HG03460 (cell line): ENCODE measurements around the gene EIF2S2.

Source experiments
- ATAC-seq: cut with Tn5 transposase; IDR thresholded peaks from one replicate; pipeline ENCODE4 v1.9.1; 2021; ENCODE audit not compliant: unreplicated experiment

The EIF2S2 gene

GRCh38 chr20:34065260-34065659, 46.8 kb downstream of the EIF2S2 start:
- ATAC-seq: no peak

- no peak for ATAC-seq
Measured at GRCh38 chr20:34064286-34064685, 47.8 kb downstream of the EIF2S2 start.

- ATAC-seq: no peak
Measured at GRCh38 chr20:34062570-34063482, 49.2 kb downstream of the EIF2S2 start.

GRCh38 chr20:34061695-34062094, 50.3 kb downstream of the EIF2S2 start:
- ATAC-seq: no peak

GRCh38 chr20:34060970-34061369, 51.1 kb downstream of the EIF2S2 start:
- no peak for ATAC-seq

- no peak for ATAC-seq
Measured at GRCh38 chr20:34058831-34059230, 53.2 kb downstream of the EIF2S2 start.

- ATAC-seq: no peak
Measured at GRCh38 chr20:34055290-34055689, 56.8 kb downstream of the EIF2S2 start.

- ATAC-seq: no peak
Measured at GRCh38 chr20:34052414-34052813, 59.6 kb downstream of the EIF2S2 start.

GRCh38 chr20:34049897-34050695, 61.9 kb downstream of the EIF2S2 start:
- ATAC-seq: no peak

- no peak for ATAC-seq
Measured at GRCh38 chr20:34049389-34049788, 62.7 kb downstream of the EIF2S2 start.

GRCh38 chr20:34047917-34048316, 64.1 kb downstream of the EIF2S2 start:
- ATAC-seq: no peak

- no peak for ATAC-seq
Measured at GRCh38 chr20:34047010-34047687, 64.9 kb downstream of the EIF2S2 start.

- no peak for ATAC-seq
Measured at GRCh38 chr20:34045930-34046725, 65.9 kb downstream of the EIF2S2 start.

- no peak for ATAC-seq
Measured at GRCh38 chr20:34045294-34045693, 66.7 kb downstream of the EIF2S2 start.

GRCh38 chr20:34043025-34043424, 69.0 kb downstream of the EIF2S2 start:
- ATAC-seq: no peak

GRCh38 chr20:34042262-34042661, 69.8 kb downstream of the EIF2S2 start:
- no peak for ATAC-seq

GRCh38 chr20:34041226-34041625, 70.8 kb downstream of the EIF2S2 start:
- no peak for ATAC-seq

- ATAC-seq: no peak
Measured at GRCh38 chr20:34040300-34040995, 71.6 kb downstream of the EIF2S2 start.
